ENCODE results near the gene PLEKHM1. TPM values are rescaled to one million over a fixed set of nuclear protein-coding genes. Genes with fewer than 3 reads are reported as not detected.
"Not testable (repeated sequence)": the region's sequence is repeated elsewhere in the genome, so short reads cannot be mapped to it uniquely, and the experiment has no call there.

PLEKHM1 gene
- total RNA-seq (2014; rRNA removed; shearing (Covaris generic)) (19.1 and 26.0 TPM in 2 replicates), polyA plus RNA-seq (2016; fragmentation: Nextera tagmentation; extraction: Ambion mirVana) (15.3 and 18.6 TPM in 2 replicates)

DNA sequence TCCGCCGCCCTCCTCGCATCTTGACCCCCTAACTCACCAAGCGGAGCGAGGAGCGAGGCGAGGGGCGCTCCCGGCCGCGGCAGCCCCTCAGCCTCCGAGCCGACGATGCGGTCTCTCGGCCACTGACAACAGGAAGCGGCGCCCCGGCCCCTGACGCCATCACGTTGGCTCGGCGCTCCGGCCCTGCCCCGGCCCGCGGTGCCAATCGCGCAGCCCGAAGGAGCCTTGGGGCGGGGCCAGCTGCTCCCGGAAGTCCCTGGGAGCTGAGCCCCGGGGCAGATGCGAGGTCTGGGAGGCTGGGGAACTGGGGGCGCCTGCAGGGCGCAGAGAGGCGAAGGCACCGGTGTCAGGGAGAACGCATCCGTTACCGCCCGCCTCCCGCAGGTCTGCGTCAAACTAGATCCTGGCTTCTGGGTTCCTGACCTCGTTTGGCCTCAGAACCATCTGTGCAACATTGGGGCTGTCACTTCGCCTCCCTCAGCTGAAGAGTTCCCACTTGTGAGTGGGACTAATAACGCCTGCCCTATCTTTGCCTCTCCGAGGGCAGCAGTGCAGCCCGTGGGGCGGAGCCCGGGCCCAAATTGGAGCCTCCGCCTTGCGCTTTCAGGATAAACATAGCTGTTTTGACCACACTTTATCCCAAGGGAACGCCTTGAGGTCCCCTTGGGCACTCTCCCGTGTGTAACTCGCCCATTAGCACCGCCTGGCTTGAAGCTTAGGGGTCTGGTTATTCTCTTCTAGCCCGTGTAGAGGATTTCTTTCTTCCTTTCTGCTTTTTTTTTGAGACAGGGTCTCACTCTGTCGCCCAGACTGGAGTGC is at the start of gene PLEKHM1:
TSS of gene PLEKHM1 (minus strand) at position 107 of the 819 bp plus-strand sequence. CDS start 8,237 bp downstream, outside the sequence.
- Histone ChIP-seq H3K9ac (peak within 1 kb of the TSS; percentile 94), H2AFZ (peak within 1 kb of the TSS; percentile 86), H3K27ac (peak within 1 kb of the TSS; percentile 51), H3K4me2 (ENCODE audit: unreplicated experiment) (peak within 1 kb of the TSS; percentile 85), H3K4me3 (peak within 1 kb of the TSS; percentile 89), H3K79me2 (ENCODE audit: insufficient read depth) (peaks cover 27% of the 10 kb centered on the region), H3F3A (ENCODE audit: insufficient read depth) (peaks cover 17% of the 10 kb centered on the region)
- peak; percentile 87 for DNase-seq
- WGBS, 2 experiments (ENCODE audit: low coverage in 1 of 2, low lambda C conversion rate in 2 of 2, missing lambda C conversion rate in 2 of 2) = 1% methylated on average over 44 to 55 of the region's 59 CpGs
- H4K20me1 ChIP-seq (ENCODE audit: insufficient read depth); H3K9me3 ChIP-seq (ENCODE audit: low read depth); H3K4me1 ChIP-seq (ENCODE audit: insufficient read depth); in situ Hi-C loops (cut with MboI); H3K27me3 ChIP-seq (replicated peaks; ENCODE audit: insufficient read depth); H3K9me2 ChIP-seq (ENCODE audit: insufficient read depth); H3K36me3 ChIP-seq (ENCODE audit: low read depth): not testable (repeated sequence)

DNA sequence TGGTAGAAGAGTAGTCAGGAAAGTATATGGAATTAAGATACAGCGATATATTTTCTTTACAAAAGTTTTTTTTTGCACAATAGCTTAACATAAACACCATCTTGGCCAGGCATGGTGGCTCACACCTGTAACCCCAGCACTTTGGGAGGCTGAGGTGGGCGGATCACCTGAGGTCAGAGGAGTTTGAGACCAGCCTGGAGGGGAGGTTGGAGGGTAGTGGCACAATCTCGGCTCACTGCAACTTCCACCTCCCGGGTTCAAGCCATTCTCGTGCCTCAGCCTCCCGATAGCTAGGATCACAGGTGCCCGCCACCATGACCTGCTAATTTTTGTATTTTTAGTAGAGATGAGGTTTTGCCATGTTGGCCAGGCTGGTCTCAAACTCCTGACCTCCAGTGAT is 47.6 kb upstream of the PLEKHM1 start:
- H3K36me3 ChIP-seq (ENCODE audit: low read depth); H3K27me3 ChIP-seq (replicated peaks; ENCODE audit: insufficient read depth); H3K9me3 ChIP-seq (ENCODE audit: low read depth); H3K4me3 ChIP-seq; H3K9me2 ChIP-seq (ENCODE audit: insufficient read depth); H3F3A ChIP-seq (ENCODE audit: insufficient read depth); H3K27ac ChIP-seq; H2AFZ ChIP-seq; H3K4me1 ChIP-seq (ENCODE audit: insufficient read depth); H3K79me2 ChIP-seq (ENCODE audit: insufficient read depth); in situ Hi-C loops (cut with MboI); H3K4me2 ChIP-seq (ENCODE audit: unreplicated experiment); H3K9ac ChIP-seq; H4K20me1 ChIP-seq (ENCODE audit: insufficient read depth); DNase-seq: not testable (repeated sequence)
- no CpG with 5 or more reads among the region's 7 CpGs for WGBS, 2 experiments (ENCODE audit: low coverage in 1 of 2, low lambda C conversion rate in 2 of 2, missing lambda C conversion rate in 2 of 2)

DNA sequence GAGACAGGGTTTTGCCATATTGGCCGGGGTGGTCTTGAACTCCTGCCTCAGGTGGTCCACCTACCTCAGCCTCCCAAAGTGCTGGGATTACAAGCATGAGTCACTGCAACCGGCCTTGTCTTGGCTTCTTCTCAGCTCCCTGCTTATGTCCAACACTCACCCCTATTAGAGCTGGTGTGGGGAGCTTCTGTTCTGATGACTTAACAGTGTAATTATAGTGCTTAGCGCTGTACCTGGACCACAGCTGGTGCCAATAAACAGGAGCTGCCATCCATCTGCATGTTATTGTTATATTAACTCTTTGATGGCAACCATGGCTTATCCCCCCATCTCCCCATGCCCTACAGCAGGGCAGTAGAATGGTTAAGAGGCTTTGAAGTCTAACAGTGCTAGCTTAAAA is 15.6 kb upstream of the PLEKHM1 start:
- H3K4me2 ChIP-seq (ENCODE audit: unreplicated experiment); H3F3A ChIP-seq (ENCODE audit: insufficient read depth); H3K79me2 ChIP-seq (ENCODE audit: insufficient read depth); H3K27me3 ChIP-seq (replicated peaks; ENCODE audit: insufficient read depth); H3K9me2 ChIP-seq (ENCODE audit: insufficient read depth); H3K4me3 ChIP-seq; in situ Hi-C loops (cut with MboI); H2AFZ ChIP-seq; H3K4me1 ChIP-seq (ENCODE audit: insufficient read depth); H4K20me1 ChIP-seq (ENCODE audit: insufficient read depth); H3K27ac ChIP-seq; H3K9ac ChIP-seq; H3K9me3 ChIP-seq (ENCODE audit: low read depth); H3K36me3 ChIP-seq (ENCODE audit: low read depth); DNase-seq: not testable (repeated sequence)
- no CpG with 5 or more reads among the region's 3 CpGs for WGBS, 2 experiments (ENCODE audit: low coverage in 1 of 2, low lambda C conversion rate in 2 of 2, missing lambda C conversion rate in 2 of 2)

DNA sequence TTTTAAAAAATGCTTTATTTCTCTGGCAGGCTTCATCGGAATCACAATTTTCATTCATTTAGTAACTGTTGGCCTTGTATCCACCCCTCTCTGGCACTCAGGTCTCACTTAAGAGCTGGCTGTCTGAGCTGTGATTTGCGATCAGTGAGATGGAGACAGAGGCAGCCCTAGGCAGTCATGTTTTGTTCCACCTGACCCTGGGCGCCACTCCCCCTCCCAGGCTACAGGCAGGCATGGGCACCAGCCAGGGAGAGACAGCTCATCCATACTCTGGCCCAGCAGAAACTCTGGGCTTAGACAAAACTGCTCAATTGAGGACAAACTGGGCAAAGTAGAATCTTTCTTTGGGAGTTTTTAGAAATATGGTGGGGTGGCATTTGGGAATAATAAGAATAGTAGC is 14.7 kb upstream of the PLEKHM1 start:
- H3F3A ChIP-seq (ENCODE audit: insufficient read depth); H4K20me1 ChIP-seq (ENCODE audit: insufficient read depth); DNase-seq; in situ Hi-C loops (cut with MboI); H3K36me3 ChIP-seq (ENCODE audit: low read depth); H3K4me3 ChIP-seq; H3K9ac ChIP-seq; H3K9me2 ChIP-seq (ENCODE audit: insufficient read depth); H3K4me1 ChIP-seq (ENCODE audit: insufficient read depth); H3K9me3 ChIP-seq (ENCODE audit: low read depth); H3K4me2 ChIP-seq (ENCODE audit: unreplicated experiment); H3K27ac ChIP-seq; H3K79me2 ChIP-seq (ENCODE audit: insufficient read depth); H2AFZ ChIP-seq; H3K27me3 ChIP-seq (replicated peaks; ENCODE audit: insufficient read depth): not testable (repeated sequence)
- no CpG with 5 or more reads among the region's 3 CpGs for whole genome bisulfite sequencing, 2 experiments (ENCODE audit: low coverage in 1 of 2, low lambda C conversion rate in 2 of 2, missing lambda C conversion rate in 2 of 2)

DNA sequence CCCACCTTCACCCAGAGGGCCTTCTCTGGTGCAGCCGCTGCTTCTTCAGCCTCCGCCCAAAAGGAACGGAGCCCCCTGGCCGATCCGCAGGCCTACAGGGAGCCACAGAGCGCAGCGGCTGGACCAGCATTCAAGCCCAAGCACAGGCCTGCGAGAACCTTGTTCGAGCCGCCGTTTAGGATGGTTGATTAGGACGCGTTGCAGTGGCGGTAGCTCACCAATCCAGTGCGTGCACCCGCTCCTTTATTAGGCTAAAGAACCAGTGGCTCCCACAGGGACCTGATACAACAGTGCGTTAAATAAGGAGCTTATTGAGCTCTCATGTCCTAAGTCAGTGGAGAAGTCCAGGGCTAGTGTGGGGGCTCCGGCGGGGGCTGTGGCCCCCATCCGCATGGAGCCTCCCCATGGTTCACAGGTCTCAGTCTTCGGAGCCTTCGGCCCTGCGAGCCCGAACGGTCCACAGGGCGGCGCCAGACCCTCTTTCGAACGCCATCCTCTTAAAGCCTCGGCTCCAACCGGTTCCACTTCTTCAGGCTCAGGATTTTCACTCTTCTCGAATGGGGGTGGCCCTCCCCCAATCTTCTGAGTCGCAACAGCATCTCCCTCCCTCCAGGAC is 10.7 kb upstream of the PLEKHM1 start:
- H2AFZ ChIP-seq; H3K4me1 ChIP-seq (ENCODE audit: insufficient read depth); H3K27ac ChIP-seq; H3K9ac ChIP-seq; H3K36me3 ChIP-seq (ENCODE audit: low read depth); H3K9me3 ChIP-seq (ENCODE audit: low read depth); H4K20me1 ChIP-seq (ENCODE audit: insufficient read depth); H3K9me2 ChIP-seq (ENCODE audit: insufficient read depth); H3K4me3 ChIP-seq; H3K27me3 ChIP-seq (replicated peaks; ENCODE audit: insufficient read depth); in situ Hi-C loops (cut with MboI); H3K79me2 ChIP-seq (ENCODE audit: insufficient read depth); H3F3A ChIP-seq (ENCODE audit: insufficient read depth); H3K4me2 ChIP-seq (ENCODE audit: unreplicated experiment); DNase-seq: not testable (repeated sequence)
- WGBS, 2 experiments (ENCODE audit: low coverage in 1 of 2, low lambda C conversion rate in 2 of 2, missing lambda C conversion rate in 2 of 2) = no CpG with 5 or more reads among the region's 33 CpGs

DNA sequence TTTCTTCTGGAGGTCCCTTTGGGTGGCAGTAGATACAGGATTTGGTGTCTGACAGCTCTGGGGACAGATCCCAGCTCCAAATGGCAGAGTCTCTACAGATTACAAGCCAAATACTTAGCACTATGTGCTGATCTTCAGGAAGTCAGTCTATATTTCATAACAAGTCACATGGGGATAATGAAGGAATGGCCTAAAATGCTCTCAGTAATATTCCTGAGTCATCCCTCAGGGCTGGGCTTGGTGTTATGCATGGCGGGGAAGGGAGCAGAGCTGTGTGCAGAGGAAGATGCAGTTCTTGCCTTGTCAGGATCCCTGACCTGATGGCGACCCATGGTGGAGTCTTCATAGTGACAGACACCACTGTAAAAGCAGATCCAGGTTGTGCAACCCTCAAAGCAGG is 10.0 kb upstream of the PLEKHM1 start:
- H3K4me3 ChIP-seq; in situ Hi-C loops (cut with MboI); H3K4me1 ChIP-seq (ENCODE audit: insufficient read depth); H3K9ac ChIP-seq; H3K36me3 ChIP-seq (ENCODE audit: low read depth); H3K4me2 ChIP-seq (ENCODE audit: unreplicated experiment); H4K20me1 ChIP-seq (ENCODE audit: insufficient read depth); H3K9me3 ChIP-seq (ENCODE audit: low read depth); H3K27me3 ChIP-seq (replicated peaks; ENCODE audit: insufficient read depth); H3K9me2 ChIP-seq (ENCODE audit: insufficient read depth); H3K27ac ChIP-seq; DNase-seq; H2AFZ ChIP-seq; H3F3A ChIP-seq (ENCODE audit: insufficient read depth); H3K79me2 ChIP-seq (ENCODE audit: insufficient read depth): not testable (repeated sequence)
- WGBS, 2 experiments (ENCODE audit: low coverage in 1 of 2, low lambda C conversion rate in 2 of 2, missing lambda C conversion rate in 2 of 2) = no CpG with 5 or more reads among the region's 2 CpGs

DNA sequence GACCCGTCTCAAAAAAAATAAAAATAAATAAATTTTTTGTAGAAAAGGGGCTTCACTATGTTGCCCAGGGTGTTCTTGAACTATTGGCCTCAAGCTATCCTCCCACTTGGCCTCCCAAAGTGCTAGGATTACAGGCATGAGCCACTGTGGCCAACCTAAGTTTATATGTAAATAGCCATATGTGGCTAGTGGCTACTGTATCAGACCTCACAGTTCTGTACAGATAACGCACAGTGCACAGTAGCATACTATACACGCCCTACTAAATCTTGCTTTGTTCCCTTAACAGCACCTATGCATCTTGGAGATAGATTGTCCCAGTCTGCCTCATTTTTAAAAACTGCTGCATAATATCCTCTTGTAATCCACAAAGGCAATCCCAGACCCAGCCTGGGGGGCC is 8.7 kb upstream of the PLEKHM1 start:
- in situ Hi-C loops (cut with MboI); H3K27ac ChIP-seq; H3K27me3 ChIP-seq (replicated peaks; ENCODE audit: insufficient read depth); H3K9me2 ChIP-seq (ENCODE audit: insufficient read depth); H3K9ac ChIP-seq; H3K4me1 ChIP-seq (ENCODE audit: insufficient read depth); DNase-seq; H4K20me1 ChIP-seq (ENCODE audit: insufficient read depth); H3K4me3 ChIP-seq; H3K9me3 ChIP-seq (ENCODE audit: low read depth); H3F3A ChIP-seq (ENCODE audit: insufficient read depth); H3K79me2 ChIP-seq (ENCODE audit: insufficient read depth); H3K4me2 ChIP-seq (ENCODE audit: unreplicated experiment); H3K36me3 ChIP-seq (ENCODE audit: low read depth); H2AFZ ChIP-seq: not testable (repeated sequence)
- no CpG with 5 or more reads among the region's 3 CpGs for WGBS, 2 experiments (ENCODE audit: low coverage in 1 of 2, low lambda C conversion rate in 2 of 2, missing lambda C conversion rate in 2 of 2)

All from GM23248 (cell line).